NB4 (cell line): ENCODE data around the gene ACOX3.

Source experiments
- DNase-seq: peaks from one replicate; pipeline ENCODE4 v3.0.0; 2010; ENCODE audit warnings: low read depth
- H3K4me3 ChIP-seq: one replicate; pipeline ENCODE4 v1.5.1; 2011; ENCODE audit warnings: mild to moderate bottlenecking, low read depth, low read length, moderate library complexity
- CTCF ChIP-seq: IDR thresholded peaks from one replicate; pipeline ENCODE4 v1.5.1; 2012; ENCODE audit warnings: low read depth, low read length
- MAX ChIP-seq: IDR thresholded peaks from 2 replicates; pipeline ENCODE4 v1.6.1; 2011; ENCODE audit warnings: low read depth, low read length
- MYC ChIP-seq: IDR thresholded peaks from 2 replicates; pipeline ENCODE4 v1.6.1; 2011; ENCODE audit warnings: low read depth, low read length
- POLR2A ChIP-seq: IDR thresholded peaks from 2 replicates; pipeline ENCODE4 v1.6.1; 2011; ENCODE audit warnings: mild to moderate bottlenecking; ENCODE audit not compliant: insufficient read length; ENCODE audit errors: extremely low read depth

Gene ACOX3

GRCh38 chr4:8402640-8403039, 37.9 kb downstream of the ACOX3 start:
- H3K4me3 ChIP-seq: peak overlapping the region; percentile 17
- peak; percentile 89 for DNase-seq
- TF ChIP-seq MAX: peak; percentile 89
- no peak for TF ChIP-seq CTCF
- no peak for TF ChIP-seq POLR2A
- TF ChIP-seq MYC: peak; percentile 82

GRCh38 chr4:8402181-8402597, 38.3 kb downstream of the ACOX3 start:
- peak; percentile 36 for DNase-seq
- H3K4me3 ChIP-seq: no peak overlapping the region
- no peak for TF ChIP-seq MYC
- TF ChIP-seq MAX: no peak
- TF ChIP-seq POLR2A: no peak
- TF ChIP-seq CTCF: no peak

- TF ChIP-seq MAX (no peak), CTCF (no peak), MYC (no peak)
- H3K4me3 ChIP-seq: no peak overlapping the region
- DNase-seq: no peak
These were observed 38.9 kb downstream of the ACOX3 start for GRCh38 chr4:8401665-8402064.

- no peak overlapping the region for H3K4me3 ChIP-seq
- DNase-seq: peak; percentile 75
- TF ChIP-seq MYC: no peak
- no peak for TF ChIP-seq POLR2A
- TF ChIP-seq MAX: peak; percentile 23; the same call in 1 of the 2 replicates
- TF ChIP-seq CTCF: no peak
These were observed 39.7 kb downstream of the ACOX3 start for GRCh38 chr4:8400632-8401325.

GRCh38 chr4:8399298-8399697, 41.2 kb downstream of the ACOX3 start:
- no peak overlapping the region for H3K4me3 ChIP-seq
- TF ChIP-seq POLR2A (no peak), MAX (no peak), CTCF (no peak), MYC (no peak)
- DNase-seq: peak; percentile 58
